ENCODE results near the gene GMPS. TPM values are rescaled to one million over a fixed set of nuclear protein-coding genes. Genes with fewer than 3 reads are reported as not detected.

The GMPS gene
- total and polyA plus RNA-seq, 2 of the 8 experiments (the other 6 are each of a cell fraction or from before 2014, with no cell fraction given): 57.7 to 175 TPM

DNA sequence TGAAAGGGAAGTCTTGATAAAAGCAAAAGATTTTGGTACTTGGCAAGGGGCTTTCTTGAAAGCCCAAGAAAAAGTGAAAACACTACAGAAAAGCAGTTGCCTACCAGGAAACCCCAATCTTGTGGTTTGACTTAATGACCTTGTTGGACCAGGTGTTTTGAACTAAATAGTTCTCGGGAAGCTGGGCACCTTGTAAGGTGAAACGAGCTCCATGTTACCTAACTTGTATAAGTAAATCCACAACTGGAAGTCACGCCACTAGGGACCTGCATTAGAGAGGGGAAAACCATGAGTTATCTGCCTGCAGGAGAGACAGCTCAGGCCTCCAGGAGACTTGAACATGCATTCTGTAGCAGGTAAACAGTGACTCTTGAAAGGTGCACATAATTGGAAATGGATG, 88.2 kb downstream of the GMPS start (continued):
- TF ChIP-seq, protein P1, sequence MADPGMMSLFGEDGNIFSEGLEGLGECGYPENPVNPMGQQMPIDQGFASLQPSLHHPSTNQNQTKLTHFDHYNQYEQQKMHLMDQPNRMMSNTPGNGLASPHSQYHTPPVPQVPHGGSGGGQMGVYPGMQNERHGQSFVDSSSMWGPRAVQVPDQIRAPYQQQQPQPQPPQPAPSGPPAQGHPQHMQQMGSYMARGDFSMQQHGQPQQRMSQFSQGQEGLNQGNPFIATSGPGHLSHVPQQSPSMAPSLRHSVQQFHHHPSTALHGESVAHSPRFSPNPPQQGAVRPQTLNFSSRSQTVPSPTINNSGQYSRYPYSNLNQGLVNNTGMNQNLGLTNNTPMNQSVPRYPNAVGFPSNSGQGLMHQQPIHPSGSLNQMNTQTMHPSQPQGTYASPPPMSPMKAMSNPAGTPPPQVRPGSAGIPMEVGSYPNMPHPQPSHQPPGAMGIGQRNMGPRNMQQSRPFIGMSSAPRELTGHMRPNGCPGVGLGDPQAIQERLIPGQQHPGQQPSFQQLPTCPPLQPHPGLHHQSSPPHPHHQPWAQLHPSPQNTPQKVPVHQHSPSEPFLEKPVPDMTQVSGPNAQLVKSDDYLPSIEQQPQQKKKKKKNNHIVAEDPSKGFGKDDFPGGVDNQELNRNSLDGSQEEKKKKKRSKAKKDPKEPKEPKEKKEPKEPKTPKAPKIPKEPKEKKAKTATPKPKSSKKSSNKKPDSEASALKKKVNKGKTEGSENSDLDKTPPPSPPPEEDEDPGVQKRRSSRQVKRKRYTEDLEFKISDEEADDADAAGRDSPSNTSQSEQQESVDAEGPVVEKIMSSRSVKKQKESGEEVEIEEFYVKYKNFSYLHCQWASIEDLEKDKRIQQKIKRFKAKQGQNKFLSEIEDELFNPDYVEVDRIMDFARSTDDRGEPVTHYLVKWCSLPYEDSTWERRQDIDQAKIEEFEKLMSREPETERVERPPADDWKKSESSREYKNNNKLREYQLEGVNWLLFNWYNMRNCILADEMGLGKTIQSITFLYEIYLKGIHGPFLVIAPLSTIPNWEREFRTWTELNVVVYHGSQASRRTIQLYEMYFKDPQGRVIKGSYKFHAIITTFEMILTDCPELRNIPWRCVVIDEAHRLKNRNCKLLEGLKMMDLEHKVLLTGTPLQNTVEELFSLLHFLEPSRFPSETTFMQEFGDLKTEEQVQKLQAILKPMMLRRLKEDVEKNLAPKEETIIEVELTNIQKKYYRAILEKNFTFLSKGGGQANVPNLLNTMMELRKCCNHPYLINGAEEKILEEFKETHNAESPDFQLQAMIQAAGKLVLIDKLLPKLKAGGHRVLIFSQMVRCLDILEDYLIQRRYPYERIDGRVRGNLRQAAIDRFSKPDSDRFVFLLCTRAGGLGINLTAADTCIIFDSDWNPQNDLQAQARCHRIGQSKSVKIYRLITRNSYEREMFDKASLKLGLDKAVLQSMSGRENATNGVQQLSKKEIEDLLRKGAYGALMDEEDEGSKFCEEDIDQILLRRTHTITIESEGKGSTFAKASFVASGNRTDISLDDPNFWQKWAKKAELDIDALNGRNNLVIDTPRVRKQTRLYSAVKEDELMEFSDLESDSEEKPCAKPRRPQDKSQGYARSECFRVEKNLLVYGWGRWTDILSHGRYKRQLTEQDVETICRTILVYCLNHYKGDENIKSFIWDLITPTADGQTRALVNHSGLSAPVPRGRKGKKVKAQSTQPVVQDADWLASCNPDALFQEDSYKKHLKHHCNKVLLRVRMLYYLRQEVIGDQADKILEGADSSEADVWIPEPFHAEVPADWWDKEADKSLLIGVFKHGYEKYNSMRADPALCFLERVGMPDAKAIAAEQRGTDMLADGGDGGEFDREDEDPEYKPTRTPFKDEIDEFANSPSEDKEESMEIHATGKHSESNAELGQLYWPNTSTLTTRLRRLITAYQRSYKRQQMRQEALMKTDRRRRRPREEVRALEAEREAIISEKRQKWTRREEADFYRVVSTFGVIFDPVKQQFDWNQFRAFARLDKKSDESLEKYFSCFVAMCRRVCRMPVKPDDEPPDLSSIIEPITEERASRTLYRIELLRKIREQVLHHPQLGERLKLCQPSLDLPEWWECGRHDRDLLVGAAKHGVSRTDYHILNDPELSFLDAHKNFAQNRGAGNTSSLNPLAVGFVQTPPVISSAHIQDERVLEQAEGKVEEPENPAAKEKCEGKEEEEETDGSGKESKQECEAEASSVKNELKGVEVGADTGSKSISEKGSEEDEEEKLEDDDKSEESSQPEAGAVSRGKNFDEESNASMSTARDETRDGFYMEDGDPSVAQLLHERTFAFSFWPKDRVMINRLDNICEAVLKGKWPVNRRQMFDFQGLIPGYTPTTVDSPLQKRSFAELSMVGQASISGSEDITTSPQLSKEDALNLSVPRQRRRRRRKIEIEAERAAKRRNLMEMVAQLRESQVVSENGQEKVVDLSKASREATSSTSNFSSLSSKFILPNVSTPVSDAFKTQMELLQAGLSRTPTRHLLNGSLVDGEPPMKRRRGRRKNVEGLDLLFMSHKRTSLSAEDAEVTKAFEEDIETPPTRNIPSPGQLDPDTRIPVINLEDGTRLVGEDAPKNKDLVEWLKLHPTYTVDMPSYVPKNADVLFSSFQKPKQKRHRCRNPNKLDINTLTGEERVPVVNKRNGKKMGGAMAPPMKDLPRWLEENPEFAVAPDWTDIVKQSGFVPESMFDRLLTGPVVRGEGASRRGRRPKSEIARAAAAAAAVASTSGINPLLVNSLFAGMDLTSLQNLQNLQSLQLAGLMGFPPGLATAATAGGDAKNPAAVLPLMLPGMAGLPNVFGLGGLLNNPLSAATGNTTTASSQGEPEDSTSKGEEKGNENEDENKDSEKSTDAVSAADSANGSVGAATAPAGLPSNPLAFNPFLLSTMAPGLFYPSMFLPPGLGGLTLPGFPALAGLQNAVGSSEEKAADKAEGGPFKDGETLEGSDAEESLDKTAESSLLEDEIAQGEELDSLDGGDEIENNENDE (IDR thresholded peaks at IDR 0.05; ENCODE audit: insufficient replicate concordance, low read length): no peak
- TF ChIP-seq EP300 (IDR thresholded peaks at IDR 0.05; ENCODE audit: borderline replicate concordance in 1 of 2, low read depth in 2 of 2, low read length in 2 of 2): no peak
- no peak for TF ChIP-seq SUZ12 (IDR thresholded peaks at IDR 0.05; ENCODE audit: low read length)
- TF ChIP-seq TEAD4 (IDR thresholded peaks at IDR 0.05; ENCODE audit: low read depth, low read length): no peak
- TF ChIP-seq KDM1A (IDR thresholded peaks at IDR 0.05; ENCODE audit: borderline replicate concordance, low read length): no peak
- no peak for TF ChIP-seq BCL11A (IDR thresholded peaks at IDR 0.05; ENCODE audit: low read depth in 2 of 2, low read length in 2 of 2)

Measured in H1 (cell line).